Measurements from ENCODE around the gene ABT1. TPM values are rescaled to one million over a fixed set of nuclear protein-coding genes. Genes with fewer than 3 reads are reported as not detected.
A peak's percentile ranks its signal among the peaks of the same experiment; 100 is the strongest.

ABT1 gene
- total RNA-seq, 1 donor from 2014 or later, result 7.4 TPM

DNA sequence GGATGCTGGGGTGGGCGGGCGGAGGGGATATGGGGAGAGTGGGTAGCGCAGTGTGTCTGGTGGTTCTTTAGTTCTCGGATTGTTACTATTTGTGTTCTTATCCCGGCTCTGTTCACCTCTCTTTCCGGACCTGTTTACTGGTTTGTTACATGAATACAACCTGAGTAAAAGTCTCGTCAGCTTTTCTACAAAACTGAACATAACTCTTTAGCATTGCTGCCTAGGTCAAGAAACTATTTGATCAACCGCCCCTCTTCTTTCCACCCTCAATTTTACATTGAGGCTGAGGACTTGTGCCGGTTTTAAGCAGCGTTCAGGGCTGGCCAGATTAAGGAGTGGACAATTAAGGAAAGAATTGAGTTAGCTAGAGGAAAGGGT is 625 bp downstream of the ABT1 start:
- intact Hi-C loops (cut with DNase I), result no loop called here
- DNase-seq (no peak), ATAC-seq (ENCODE audit: poor library complexity) (no peak)

- intact Hi-C loops (cut with DNase I), result no loop called here
- no peak for ATAC-seq (ENCODE audit: poor library complexity)
- DNase-seq, result no peak
Observed at GRCh38 chr6:26597821-26598220, 1.1 kb downstream of the ABT1 start.

DNA sequence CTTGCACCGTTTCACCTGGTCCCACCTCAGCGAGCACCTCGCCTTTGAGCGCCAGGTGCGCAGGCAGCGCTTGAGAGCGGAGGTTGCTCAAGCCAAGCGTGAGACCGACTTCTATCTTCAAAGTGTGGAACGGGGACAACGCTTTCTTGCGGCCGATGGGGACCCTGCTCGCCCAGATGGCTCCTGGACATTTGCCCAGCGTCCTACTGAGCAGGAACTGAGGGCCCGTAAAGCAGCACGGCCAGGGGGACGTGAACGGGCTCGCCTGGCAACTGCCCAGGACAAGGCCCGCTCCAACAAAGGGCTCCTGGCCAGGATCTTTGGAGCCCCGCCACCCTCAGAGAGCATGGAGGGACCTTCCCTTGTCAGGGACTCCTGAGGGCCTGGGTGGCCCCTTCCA is 1.5 kb downstream of the ABT1 start:
- intact Hi-C loops (cut with DNase I), result no loop called here
- DNase-seq, result no peak
- ATAC-seq (ENCODE audit: poor library complexity), result no peak

DNA sequence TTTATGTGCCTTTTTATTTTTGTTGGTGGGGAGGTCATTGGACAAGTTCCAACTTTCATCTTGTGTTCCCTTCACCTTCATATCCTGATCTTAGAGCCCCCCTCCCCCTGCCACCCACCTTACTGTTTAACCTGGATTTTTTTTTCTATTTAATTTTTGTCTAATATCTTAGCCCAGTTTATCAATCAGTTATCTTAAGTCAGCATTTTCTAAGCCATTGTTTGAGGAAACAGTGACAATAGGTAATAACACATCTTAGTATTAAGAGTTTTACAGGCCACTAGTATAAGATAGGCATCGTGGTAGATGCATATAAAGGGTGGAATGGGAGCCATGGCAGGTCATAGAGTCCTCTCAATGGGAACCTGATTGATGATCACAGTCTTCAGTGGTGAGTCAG is 2.4 kb downstream of the ABT1 start:
- no peak for DNase-seq

GRCh38 chr6:26599591-26599990 is 2.8 kb downstream of the ABT1 start:
- intact Hi-C loops (cut with DNase I), result no loop called here
- ATAC-seq (ENCODE audit: poor library complexity) (no peak), DNase-seq (no peak)

More for the DNA sequence above, 2.4 kb downstream of the ABT1 start:
- intact Hi-C loops (cut with DNase I), result no loop called here
- no peak for ATAC-seq (ENCODE audit: poor library complexity)

GRCh38 chr6:26600759-26601158 is 4.0 kb downstream of the ABT1 start:
- intact Hi-C loops (cut with DNase I), result no loop called here
- DNase-seq (no peak), ATAC-seq (ENCODE audit: poor library complexity) (no peak)

DNA sequence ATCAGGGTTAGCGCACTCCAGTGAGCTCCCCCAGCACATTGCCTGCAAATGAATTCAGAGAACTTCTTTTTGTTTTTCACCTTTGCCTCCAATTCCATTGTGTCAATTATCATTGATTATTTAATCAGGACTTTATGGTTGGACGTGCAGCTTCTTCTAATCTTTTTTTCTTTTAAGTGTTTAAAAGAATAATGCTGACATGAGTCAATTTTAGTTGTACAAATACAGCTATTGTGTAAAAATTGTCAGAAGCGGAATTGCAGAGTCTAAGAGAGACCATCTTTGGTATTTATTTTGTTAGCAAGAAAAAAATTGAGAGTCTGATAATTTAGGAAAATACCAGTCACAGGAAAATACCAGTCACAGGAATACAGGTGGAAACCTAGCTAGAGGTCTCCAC is 5.5 kb downstream of the ABT1 start:
- DNase-seq (no peak), ATAC-seq (ENCODE audit: poor library complexity) (no peak)
- intact Hi-C loops (cut with DNase I), result no loop called here

DNA sequence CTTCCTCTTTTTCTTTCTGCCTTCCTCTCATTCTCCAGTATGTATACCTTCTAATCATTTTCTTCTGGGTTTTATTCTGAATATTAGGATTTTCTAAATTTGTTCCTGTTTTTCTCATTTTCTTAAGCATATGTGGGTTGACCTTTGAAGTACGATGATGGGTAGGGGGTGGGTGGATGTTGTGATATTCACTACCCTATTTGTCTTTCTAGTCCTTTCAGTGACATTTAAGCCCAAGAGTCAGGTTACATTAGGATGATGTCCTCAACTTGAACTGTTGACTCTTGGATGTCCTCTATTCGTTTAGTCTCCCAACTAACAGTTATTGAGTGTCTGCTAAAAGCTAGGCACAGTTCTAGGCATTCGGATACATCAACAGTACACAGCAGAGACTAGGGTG is 7.3 kb downstream of the ABT1 start:
- no peak for ATAC-seq (ENCODE audit: poor library complexity)
- intact Hi-C loops (cut with DNase I), result no loop called here
- no peak for DNase-seq

GRCh38 chr6:26604797-26605196 is 8.0 kb downstream of the ABT1 start:
- DNase-seq (no peak), ATAC-seq (ENCODE audit: poor library complexity) (no peak)
- intact Hi-C loops (cut with DNase I), result no loop called here

- intact Hi-C loops (cut with DNase I), result loop anchor here (2.0 kb wide), 1 partner anchor 471 kb away; no protein-coding TSS in a partner anchor
- no peak for DNase-seq
- ATAC-seq (ENCODE audit: poor library complexity), result peak; percentile 74
Observed at GRCh38 chr6:26607434-26608230, 10.9 kb downstream of the ABT1 start.

DNA sequence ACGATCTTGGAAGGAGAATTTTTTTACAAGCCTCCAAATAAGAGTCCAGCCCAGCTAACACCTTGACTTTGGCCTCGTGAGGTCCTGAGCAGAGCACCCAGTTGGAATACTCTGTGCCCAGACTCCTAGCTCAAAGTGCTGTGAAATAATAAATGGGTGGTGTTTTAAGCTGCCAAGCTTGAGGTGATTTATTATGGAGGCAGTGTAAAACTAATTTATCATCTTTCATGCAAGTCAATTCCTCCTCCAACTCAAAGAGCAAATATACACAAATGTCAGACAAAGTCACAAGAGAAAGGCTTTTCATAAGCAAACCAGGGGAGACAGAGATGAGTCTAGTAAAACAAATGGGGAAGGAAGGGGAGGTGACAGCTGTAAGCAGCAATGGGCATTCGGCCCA is 12.7 kb downstream of the ABT1 start:
- ATAC-seq (ENCODE audit: poor library complexity) (no peak), DNase-seq (no peak)
- intact Hi-C loops (cut with DNase I), result loop anchor here (2.0 kb wide), 1 partner anchor 469 kb away; no protein-coding TSS in a partner anchor

GRCh38 chr6:26611599-26611998 is 14.8 kb downstream of the ABT1 start:
- intact Hi-C loops (cut with DNase I), result no loop called here
- DNase-seq (no peak), ATAC-seq (ENCODE audit: poor library complexity) (no peak)

GRCh38 chr6:26613201-26613600 is 16.4 kb downstream of the ABT1 start:
- intact Hi-C loops (cut with DNase I), result no loop called here
- no peak for ATAC-seq (ENCODE audit: poor library complexity)
- no peak for DNase-seq

DNA sequence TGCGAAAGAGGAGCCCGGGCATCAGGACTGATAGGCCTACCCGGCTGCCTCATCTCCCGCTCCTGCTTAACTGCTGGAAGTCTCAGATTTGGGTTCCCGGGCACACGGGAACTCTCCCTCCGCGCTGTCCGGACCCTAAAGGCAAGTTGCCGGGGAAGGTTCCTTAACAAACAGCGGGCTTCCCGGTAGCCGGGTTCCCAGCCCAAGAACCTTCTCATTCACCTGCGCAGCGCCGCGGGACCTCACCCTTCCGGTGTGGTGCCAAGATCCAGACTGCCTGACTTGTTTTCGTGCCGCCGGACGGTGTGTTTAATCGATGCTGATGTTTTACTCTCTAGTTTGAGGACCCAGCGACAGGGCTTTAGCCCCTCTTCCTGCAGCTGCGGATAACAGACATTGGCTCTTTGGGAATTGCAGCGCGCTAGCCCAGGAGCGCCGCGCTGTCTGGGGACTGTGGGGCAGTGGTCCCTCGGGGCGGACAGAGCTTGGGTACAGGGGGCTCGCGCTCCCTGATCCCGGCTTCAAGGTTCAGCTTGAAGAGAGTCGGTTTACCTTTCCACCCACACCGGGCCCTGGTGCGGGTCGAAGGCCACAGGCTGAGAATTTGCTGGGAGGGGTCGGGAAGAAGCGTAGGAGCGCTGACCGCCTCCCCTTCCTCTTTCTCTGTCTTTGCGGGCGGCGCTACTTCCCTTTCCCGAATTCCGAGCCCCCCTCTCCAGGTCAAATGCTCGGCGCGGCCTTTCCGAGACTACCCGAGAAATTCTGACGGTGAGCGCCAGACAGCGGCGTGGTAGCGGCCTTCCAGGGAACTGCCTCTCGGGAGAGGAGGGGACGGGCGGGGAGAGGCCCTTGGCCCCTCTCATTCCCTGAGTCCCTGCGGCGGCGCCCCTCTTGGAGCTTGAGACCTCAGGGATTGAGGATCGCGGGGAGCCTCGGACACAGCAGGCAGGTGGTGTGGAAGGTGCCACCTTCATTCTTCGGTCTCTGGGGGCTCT is 17.2 kb downstream of the ABT1 start:
- intact Hi-C loops (cut with DNase I), result no loop called here
- DNase-seq, result no peak
- ATAC-seq (ENCODE audit: poor library complexity), result no peak

DNA sequence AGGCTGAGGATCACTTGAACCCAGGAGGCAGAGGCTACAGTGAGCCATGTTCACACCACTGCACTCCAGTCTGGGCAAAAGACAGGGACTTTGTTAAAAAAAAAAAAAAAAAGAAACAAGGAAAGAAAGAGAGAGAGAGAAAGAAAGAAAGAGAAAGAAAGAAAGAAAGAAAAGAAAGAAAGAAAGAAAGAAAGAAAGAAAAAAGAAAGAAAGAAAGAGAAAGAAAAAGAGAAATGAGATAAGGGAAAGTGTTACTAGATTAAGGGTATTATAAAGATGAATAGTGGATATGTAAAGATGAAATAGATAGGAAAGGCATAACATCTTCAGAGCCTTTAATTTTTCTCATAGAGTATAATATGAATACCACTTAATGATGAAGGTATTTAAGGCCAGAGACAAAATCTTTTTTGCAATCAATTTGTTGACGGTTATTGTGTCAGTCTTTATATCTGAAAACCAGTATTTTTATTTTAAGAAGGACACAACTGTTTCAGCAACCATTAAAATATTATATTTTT is 26.6 kb downstream of the ABT1 start:
- ATAC-seq (ENCODE audit: poor library complexity) (no peak), DNase-seq (no peak)
- intact Hi-C loops (cut with DNase I), result no loop called here

DNA sequence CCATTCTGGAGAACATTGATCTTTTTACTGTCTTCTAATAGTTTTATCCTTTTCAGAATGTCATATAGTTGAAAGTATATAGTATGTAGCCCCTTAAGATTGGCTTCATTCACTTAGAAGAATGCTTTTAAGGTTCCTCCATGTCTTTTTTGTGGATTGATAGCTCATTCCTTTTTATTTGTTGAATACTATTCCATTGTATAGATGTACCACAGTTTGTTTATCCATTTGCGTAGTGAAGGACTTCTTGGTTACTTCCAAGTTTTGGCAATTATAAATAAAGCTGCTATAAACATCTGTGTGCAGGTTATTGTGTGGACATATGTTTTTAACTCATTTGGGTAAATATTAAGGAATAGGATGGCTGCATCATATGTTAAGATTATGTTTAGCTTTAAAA is 27.8 kb downstream of the ABT1 start:
- DNase-seq (no peak), ATAC-seq (ENCODE audit: poor library complexity) (no peak)
- intact Hi-C loops (cut with DNase I), result no loop called here

- no peak for DNase-seq
- intact Hi-C loops (cut with DNase I), result no loop called here
- no peak for ATAC-seq (ENCODE audit: poor library complexity)
Observed at GRCh38 chr6:26627843-26628242, 31.1 kb downstream of the ABT1 start.

- ATAC-seq (ENCODE audit: poor library complexity) (no peak), DNase-seq (no peak)
- intact Hi-C loops (cut with DNase I), result no loop called here
Observed at GRCh38 chr6:26629359-26629758, 32.6 kb downstream of the ABT1 start.

- intact Hi-C loops (cut with DNase I), result no loop called here
- ATAC-seq (ENCODE audit: poor library complexity), result no peak
- no peak for DNase-seq
Observed at GRCh38 chr6:26640806-26641205, 44.1 kb downstream of the ABT1 start.

DNA sequence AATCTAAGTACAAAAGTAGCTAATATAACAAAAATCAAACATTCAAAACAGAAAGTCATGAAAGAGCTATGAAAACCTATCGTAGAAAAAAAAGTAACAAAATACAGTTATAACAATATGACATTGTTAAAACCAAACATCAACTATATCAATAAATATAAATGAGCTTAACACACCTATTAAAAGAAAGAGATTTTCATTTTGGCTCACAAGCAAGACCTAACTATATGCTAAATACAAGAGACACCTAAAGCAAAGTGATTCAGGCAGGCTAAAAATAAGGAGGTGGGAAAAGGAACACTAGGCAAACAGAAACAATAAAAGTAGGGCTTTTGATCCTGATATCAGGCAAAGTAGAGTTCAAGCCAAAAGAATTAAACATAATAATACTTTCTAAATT is 49.3 kb downstream of the ABT1 start:
- DNase-seq (no peak), ATAC-seq (ENCODE audit: poor library complexity) (no peak)
- intact Hi-C loops (cut with DNase I), result no loop called here
